Measurements from ENCODE around the gene RABL6. TPM values are rescaled to one million over a fixed set of nuclear protein-coding genes. Genes with fewer than 3 reads are reported as not detected.
A peak's percentile ranks its signal among the peaks of the same experiment; 100 is the strongest.
"Not testable (repeated sequence)": the region's sequence is repeated elsewhere in the genome, so short reads cannot be mapped to it uniquely, and the experiment has no call there.

The RABL6 gene
- total RNA-seq, 3 donors from 2014 or later (not counting 1 experiment from before 2014, with no cell fraction given): 72.7 to 82.5 (median 75.9) TPM

DNA sequence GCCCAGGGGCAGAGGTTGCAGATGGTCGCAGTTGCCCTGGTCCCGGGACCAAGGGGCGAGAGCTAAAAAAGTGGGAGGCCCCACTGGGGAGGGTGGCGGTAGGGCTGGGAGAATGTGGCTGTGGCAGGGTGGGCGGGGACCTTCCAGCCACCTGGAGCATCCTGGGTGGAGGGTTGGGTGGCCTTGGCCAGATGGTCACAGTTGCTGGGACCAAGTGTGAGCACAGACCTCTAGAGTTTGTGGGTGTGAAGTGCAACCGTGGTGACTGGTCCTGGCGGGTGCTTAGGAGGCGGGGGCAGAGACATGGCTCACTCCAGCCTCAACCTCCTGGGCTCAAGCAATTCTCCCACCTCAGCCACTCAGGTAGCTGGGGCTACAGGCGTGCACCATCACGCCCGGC lies 72.9 kb downstream of the RABL6 start:
- H3K36me3 Mint-ChIP-seq: no peaks in the 10 kb centered on the region
- H3K4me3 ChIP-seq (ENCODE audit: low read length): no peak overlapping the region
- H3K4me1 Mint-ChIP-seq: peaks cover 8 to 26% of the 10 kb centered on the region in 2 donors
- no peak overlapping the region for H3K27ac ChIP-seq (ENCODE audit: low read length)
- TF ChIP-seq, protein P1, sequence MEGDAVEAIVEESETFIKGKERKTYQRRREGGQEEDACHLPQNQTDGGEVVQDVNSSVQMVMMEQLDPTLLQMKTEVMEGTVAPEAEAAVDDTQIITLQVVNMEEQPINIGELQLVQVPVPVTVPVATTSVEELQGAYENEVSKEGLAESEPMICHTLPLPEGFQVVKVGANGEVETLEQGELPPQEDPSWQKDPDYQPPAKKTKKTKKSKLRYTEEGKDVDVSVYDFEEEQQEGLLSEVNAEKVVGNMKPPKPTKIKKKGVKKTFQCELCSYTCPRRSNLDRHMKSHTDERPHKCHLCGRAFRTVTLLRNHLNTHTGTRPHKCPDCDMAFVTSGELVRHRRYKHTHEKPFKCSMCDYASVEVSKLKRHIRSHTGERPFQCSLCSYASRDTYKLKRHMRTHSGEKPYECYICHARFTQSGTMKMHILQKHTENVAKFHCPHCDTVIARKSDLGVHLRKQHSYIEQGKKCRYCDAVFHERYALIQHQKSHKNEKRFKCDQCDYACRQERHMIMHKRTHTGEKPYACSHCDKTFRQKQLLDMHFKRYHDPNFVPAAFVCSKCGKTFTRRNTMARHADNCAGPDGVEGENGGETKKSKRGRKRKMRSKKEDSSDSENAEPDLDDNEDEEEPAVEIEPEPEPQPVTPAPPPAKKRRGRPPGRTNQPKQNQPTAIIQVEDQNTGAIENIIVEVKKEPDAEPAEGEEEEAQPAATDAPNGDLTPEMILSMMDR (IDR thresholded peaks at IDR 0.05): no peak
- H3K36me3 ChIP-seq (ENCODE audit: control insufficient read depth, insufficient read depth, low read length): no peaks in the 10 kb centered on the region
- ATAC-seq (no peak), DNase-seq (no peak)
- H3K4me3 Mint-ChIP-seq: peak overlapping the region; percentile 51
- intact Hi-C loops (cut with micrococcal nuclease): no loop called here
- peaks cover 46% of the 10 kb centered on the region for H3K4me1 ChIP-seq (ENCODE audit: control insufficient read depth, insufficient read depth, low read length)
- H3K27me3 Mint-ChIP-seq (ENCODE audit: low read depth in 2 of 2): no peaks in the 10 kb centered on the region
- no peaks in the 10 kb centered on the region for H3K27me3 ChIP-seq (ENCODE audit: control insufficient read depth, insufficient read depth, low read length)
- no peaks in the 10 kb centered on the region for H3K9me3 Mint-ChIP-seq
- no peaks in the 10 kb centered on the region for H3K9me3 ChIP-seq (ENCODE audit: control insufficient read depth, insufficient read depth, low read length)
- WGBS (ENCODE audit: insufficient coverage): 64% methylated on average over 11 of the region's 11 CpGs
- peak overlapping the region; percentile 89 to 93 for H3K27ac Mint-ChIP-seq

DNA sequence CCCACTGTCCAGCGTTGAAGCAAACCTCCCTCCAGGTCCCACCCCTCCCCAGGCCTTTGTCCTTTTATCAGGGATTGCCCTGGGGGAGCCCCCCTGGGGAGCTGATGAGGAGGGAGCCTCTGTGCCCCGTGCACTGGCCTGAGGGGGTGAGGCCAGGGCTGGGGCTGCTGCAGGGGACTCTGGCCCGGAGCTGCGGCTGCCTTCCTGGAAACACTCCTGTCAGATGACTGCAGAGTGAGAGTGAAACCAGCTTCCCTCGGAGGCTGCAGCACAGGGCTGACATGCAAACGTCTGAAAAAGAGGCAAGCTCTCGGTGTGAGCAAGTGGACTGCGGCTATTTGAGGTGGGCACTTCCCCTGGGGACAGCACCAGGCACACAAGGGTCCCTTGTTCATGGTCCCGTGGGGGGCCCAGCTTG lies 74.0 kb downstream of the RABL6 start:
- Mint-ChIP-seq H3K27ac (peak overlapping the region; percentile 89 to 93), H3K4me1 (peaks cover 8 to 26% of the 10 kb centered on the region in 2 donors), H3K9me3 (no peaks in the 10 kb centered on the region), H3K36me3 (no peaks in the 10 kb centered on the region), H3K27me3 (ENCODE audit: low read depth in 2 of 2) (no peaks in the 10 kb centered on the region), H3K4me3 (peak overlapping the region; percentile 81)
- peak overlapping the region; percentile 30 for H3K4me3 ChIP-seq (ENCODE audit: low read length)
- peaks cover 48% of the 10 kb centered on the region for H3K4me1 ChIP-seq (ENCODE audit: control insufficient read depth, insufficient read depth, low read length)
- H3K9me3 ChIP-seq (ENCODE audit: control insufficient read depth, insufficient read depth, low read length): no peaks in the 10 kb centered on the region
- peak overlapping the region; percentile 90 for H3K27ac ChIP-seq (ENCODE audit: low read length)
- peak; percentile 42 to 64 for DNase-seq
- peak in 1 of 3 donors; percentile 6 for ATAC-seq
- H3K27me3 ChIP-seq (ENCODE audit: control insufficient read depth, insufficient read depth, low read length): no peaks in the 10 kb centered on the region
- H3K36me3 ChIP-seq (ENCODE audit: control insufficient read depth, insufficient read depth, low read length): no peaks in the 10 kb centered on the region
- WGBS (ENCODE audit: insufficient coverage): 3% methylated on average over 8 of the region's 9 CpGs
- intact Hi-C loops (cut with micrococcal nuclease): loop anchor here (1.0 kb wide), 2 partner anchors 15 to 111 kb away; partner anchors contain the start of genes EDF1 and PAXX
- TF ChIP-seq, protein P1 (IDR thresholded peaks at IDR 0.05): no peak

DNA sequence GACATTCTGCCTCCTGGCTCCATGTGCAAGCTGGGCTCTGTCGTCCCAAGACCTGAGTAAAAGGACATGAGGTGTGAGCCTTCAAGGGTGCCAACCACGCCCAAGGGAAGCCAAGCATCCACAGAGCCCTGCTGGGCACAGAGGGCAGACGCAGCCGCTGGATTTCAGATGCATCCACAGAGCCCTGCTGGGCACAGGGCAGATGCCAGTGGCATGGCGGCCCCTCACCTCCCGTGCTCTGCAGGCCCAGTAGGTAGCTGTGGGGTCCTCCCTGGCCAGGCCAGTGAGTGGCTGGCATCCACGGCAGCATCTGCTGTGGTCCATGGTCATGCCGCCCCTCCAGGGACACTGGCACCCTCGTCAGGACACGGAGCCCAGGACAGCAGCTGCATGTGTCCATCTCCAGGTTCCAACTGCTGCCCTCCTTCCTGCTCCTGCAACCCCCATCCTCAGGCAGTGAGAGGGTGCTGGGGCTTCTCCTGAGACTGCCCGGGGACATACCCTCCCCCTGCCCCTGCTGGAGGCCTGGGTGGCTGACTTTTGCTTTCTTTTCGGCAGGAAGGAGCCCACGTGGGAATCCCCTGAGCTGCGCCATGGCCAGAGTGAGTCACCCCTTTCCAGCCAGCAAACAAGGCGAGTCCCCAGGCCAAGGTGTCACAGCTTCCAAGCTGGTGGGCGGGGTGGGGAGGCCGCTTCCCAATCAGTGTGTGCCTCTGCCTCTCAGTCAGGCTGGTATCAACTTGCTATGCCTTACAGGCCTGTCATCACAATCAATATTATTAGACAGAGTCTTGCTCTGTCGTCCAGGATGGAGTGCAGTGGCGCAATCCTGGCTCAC lies 74.6 kb downstream of the RABL6 start:
- H3K4me1 Mint-ChIP-seq: peaks cover 12 to 31% of the 10 kb centered on the region in 2 donors
- peak overlapping the region; percentile 81 for H3K4me3 Mint-ChIP-seq
- Histone ChIP-seq H3K4me3 (ENCODE audit: low read length) (peak overlapping the region; percentile 30), H3K9me3 (ENCODE audit: control insufficient read depth, insufficient read depth, low read length) (no peaks in the 10 kb centered on the region), H3K27me3 (ENCODE audit: control insufficient read depth, insufficient read depth, low read length) (no peaks in the 10 kb centered on the region), H3K27ac (ENCODE audit: low read length) (peak overlapping the region; percentile 90), H3K4me1 (ENCODE audit: control insufficient read depth, insufficient read depth, low read length) (peaks cover 54% of the 10 kb centered on the region), H3K36me3 (ENCODE audit: control insufficient read depth, insufficient read depth, low read length) (no peaks in the 10 kb centered on the region)
- H3K27me3 Mint-ChIP-seq (ENCODE audit: low read depth in 2 of 2): no peaks in the 10 kb centered on the region
- DNase-seq (peak; percentile 86 to 94), ATAC-seq (peak; percentile 57 to 74 (median 60))
- TF ChIP-seq, protein P1 (IDR thresholded peaks at IDR 0.05): no peak
- intact Hi-C loops (cut with micrococcal nuclease): loop anchor here (1.0 kb wide), 2 partner anchors 16 to 110 kb away; partner anchors contain the start of genes EDF1 and PAXX
- no peaks in the 10 kb centered on the region for H3K36me3 Mint-ChIP-seq
- H3K9me3 Mint-ChIP-seq: no peaks in the 10 kb centered on the region
- 21% methylated on average over 19 of the region's 19 CpGs for WGBS (ENCODE audit: insufficient coverage)
- H3K27ac Mint-ChIP-seq: peak overlapping the region; percentile 89 to 93

DNA sequence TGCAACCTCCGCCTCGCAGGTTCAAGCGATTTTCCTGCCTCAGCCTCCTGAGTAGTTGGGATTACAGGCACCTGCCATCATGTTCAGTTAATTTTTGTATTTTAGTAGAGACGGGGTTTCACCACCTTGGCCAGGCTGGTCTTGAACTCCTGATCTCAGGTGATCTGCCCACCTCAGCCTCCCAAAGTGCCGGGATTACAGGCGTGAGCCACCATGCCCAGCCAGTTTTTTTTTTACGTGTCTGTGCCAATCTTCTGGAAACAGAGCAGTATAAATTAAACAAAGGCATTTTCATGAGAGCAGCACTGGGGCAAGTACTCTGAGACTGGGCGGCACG lies 75.2 kb downstream of the RABL6 start:
- not testable (repeated sequence) for DNase-seq; H3K27me3 ChIP-seq (ENCODE audit: control insufficient read depth, insufficient read depth, low read length); H3K27me3 Mint-ChIP-seq (ENCODE audit: low read depth in 2 of 2); H3K36me3 Mint-ChIP-seq; H3K4me3 ChIP-seq (ENCODE audit: low read length); ATAC-seq; H3K36me3 ChIP-seq (ENCODE audit: control insufficient read depth, insufficient read depth, low read length); H3K9me3 ChIP-seq (ENCODE audit: control insufficient read depth, insufficient read depth, low read length); H3K9me3 Mint-ChIP-seq
- Mint-ChIP-seq H3K4me3 (peak overlapping the region; percentile 81), H3K4me1 (peaks cover 15 to 35% of the 10 kb centered on the region in 2 donors), H3K27ac (peak overlapping the region; percentile 89 to 93)
- Histone ChIP-seq H3K27ac (ENCODE audit: low read length) (peak overlapping the region; percentile 90), H3K4me1 (ENCODE audit: control insufficient read depth, insufficient read depth, low read length) (peaks cover 59% of the 10 kb centered on the region)
- WGBS (ENCODE audit: insufficient coverage): 85% methylated on average over 9 of the region's 9 CpGs
- intact Hi-C loops (cut with micrococcal nuclease): loop anchor here (1.0 kb wide), 2 partner anchors 17 to 109 kb away; partner anchors contain the start of genes EDF1 and PAXX

DNA sequence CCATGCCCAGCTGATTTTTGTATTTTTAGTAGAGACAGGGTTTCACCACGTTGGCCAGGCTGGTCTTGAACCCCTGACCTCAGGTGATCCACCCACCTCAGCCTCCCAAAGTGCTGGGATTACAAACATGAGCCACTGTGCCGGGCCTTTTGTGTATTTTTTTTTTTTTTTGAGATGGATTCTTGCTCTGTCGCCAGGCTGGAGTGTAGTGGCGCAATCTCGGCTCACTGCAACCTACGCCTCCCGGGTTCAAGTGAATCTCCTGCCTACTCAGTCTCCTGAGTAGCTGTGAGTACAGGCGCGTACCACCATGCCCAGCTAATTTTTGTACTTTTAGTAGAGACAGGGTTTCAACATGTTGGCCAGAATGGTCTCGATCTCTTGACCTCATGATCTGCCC lies 75.9 kb downstream of the RABL6 start:
- H3K9me3 ChIP-seq (ENCODE audit: control insufficient read depth, insufficient read depth, low read length); intact Hi-C loops (cut with micrococcal nuclease): not testable (repeated sequence)

More for the DNA sequence above, 75.9 kb downstream of the RABL6 start:
- not testable (repeated sequence) for ATAC-seq; H3K4me3 ChIP-seq (ENCODE audit: low read length); H3K4me3 Mint-ChIP-seq; DNase-seq; H3K9me3 Mint-ChIP-seq; H3K36me3 ChIP-seq (ENCODE audit: control insufficient read depth, insufficient read depth, low read length); H3K27me3 Mint-ChIP-seq (ENCODE audit: low read depth in 2 of 2); H3K36me3 Mint-ChIP-seq; H3K27me3 ChIP-seq (ENCODE audit: control insufficient read depth, insufficient read depth, low read length)
- Mint-ChIP-seq H3K4me1 (peaks cover 15 to 40% of the 10 kb centered on the region in 2 donors), H3K27ac (peak overlapping the region; percentile 89 to 93)
- 93% methylated on average over 10 of the region's 10 CpGs for WGBS (ENCODE audit: insufficient coverage)
- Histone ChIP-seq H3K4me1 (ENCODE audit: control insufficient read depth, insufficient read depth, low read length) (peaks cover 67% of the 10 kb centered on the region), H3K27ac (ENCODE audit: low read length) (peak overlapping the region; percentile 90)
